Islet of Langerhans (tissue), 1 donor: Measurements from ENCODE around the gene CYP4F12.
"Not testable (repeated sequence)": the region's sequence is repeated elsewhere in the genome, so short reads cannot be mapped to it uniquely, and the experiment has no call there.

Experiments used
- FAIRE-seq: peaks from one replicate; lab custom pipeline; 2011; peaks lifted over from hg19 to GRCh38; lab: Jason Lieb, UNC

Gene CYP4F12

GRCh38 chr19:15650123-15650522 lies 22.8 kb upstream of the CYP4F12 start:
- not testable (repeated sequence) for FAIRE-seq

DNA sequence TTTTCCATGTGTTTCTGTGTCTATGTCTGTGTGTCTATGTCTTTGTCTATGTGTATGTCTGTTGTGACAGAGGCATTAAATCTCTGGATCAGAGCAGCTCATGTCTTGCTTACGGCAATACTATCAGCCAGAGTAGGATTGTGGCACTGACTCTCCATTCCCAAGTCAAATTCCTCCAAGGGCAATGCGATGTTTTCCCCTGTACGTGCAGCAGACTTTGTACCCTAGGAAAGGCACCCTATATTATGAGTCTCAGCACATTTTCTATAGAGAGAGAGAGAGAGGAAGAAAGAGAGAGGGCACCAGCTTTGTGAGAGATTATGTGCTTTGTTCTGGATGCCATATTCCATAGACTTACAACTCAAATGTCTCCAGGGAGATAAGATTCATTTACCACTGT lies 21.1 kb upstream of the CYP4F12 start:
- no peak for FAIRE-seq

DNA sequence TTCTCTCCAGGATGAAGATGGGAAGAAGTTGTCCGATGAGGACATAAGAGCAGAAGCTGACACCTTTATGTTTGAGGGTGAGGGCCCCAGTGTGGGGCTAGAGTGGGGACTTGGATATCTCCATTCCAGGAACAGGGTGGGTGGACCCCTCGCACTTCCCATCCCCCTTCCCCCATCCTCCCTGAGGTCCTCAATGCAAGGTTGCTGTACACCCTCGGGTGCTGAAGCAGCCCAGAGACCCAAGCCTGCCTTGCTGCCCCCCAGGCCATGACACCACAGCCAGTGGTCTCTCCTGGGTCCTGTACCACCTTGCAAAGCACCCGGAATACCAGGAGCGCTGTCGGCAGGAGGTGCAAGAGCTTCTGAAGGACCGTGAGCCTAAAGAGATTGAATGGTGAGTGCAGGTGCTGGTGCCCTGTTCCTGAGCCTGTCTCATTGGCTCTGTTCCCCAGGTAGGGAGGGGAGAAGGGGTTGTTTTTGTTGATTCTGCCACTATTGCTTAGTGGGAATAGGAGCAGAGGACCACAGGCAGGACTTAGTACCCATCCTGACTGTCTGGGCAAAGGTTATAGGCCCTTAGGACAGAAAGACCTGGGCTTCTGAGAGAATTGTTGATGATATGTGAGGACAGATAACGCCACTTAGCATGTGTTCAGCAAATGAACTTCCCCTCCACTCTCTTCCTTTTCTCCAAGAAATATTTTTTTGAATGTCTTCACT lies 20.2 kb upstream of the CYP4F12 start:
- no peak for FAIRE-seq

DNA sequence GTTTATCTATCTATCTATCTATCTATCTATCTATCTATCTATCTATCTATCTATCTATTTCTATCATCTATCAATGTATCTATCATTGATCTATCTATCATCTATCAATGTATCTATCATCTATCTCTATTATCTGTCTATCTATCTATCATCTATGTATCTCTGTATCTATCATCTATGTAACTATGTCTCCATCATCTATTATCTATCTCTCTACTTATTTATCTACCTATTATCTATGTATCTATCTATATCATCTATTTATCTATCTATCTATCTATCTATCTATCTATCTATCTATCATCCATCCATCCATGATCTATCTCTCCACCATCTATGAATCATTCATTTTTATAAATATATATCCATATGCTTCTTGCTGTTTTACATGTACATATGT lies 16.4 kb upstream of the CYP4F12 start:
- no peak for FAIRE-seq

DNA sequence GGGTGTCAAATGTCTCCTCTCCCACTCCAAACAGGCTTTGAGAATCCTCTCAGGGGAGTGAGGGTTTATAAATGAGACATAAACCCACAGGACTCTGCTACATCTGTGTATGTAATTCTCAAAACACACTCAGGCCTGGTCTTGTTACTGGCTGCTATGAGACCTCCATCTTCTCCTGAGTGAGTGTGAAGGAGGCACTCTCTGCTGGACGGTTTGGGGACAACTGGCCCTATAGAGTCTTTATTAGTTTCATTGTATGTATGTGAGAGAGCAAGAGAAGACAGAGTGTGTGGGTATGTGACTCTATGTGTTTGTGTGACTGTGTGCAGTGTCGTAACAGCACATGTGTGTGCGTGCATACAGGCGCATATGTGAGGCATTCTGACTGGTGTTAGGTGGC lies 9.6 kb upstream of the CYP4F12 start:
- no peak for FAIRE-seq

DNA sequence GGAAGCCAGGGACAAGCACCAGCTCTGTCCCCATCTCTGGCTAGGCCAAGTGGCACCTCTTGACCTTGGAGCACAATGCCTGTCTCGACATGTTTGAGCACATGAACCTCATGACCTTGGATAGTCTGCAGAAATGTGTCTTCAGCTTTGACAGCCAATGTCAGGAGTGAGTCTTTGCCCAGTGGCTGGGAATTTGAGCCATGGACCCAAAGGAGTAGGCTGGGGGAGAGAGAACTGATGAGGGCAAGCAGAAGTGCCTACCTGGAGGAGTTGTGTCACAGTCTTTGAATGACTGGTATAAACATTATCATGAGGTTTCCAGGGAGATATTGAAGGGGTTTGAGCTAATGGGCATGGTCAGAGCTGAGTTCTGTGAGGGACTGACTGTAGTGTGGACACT lies 6.7 kb upstream of the CYP4F12 start:
- no peak for FAIRE-seq

GRCh38 chr19:15666883-15667282 lies 6.0 kb upstream of the CYP4F12 start:
- FAIRE-seq: no peak

- no peak for FAIRE-seq
These were observed 3.4 kb upstream of the CYP4F12 start for GRCh38 chr19:15669440-15669839.

DNA sequence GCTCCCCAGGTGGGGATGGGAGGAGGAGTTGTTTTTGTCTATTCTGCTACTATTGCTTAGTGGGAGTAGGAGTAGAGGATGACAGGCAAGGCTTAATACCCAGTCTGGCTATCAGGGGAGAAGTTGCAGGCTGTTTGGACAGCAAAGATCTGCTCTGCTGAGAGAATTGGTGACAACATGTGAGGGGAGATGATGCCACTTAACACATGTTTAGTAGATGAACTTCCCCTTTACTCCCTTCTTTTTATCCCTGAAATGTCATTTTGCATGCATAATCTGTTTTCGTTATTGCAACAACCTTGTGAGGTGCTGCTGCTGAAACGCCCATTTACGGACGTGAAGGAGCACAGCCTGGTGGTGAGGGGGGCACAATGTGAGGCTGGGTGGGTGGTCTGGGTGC lies 3.0 kb upstream of the CYP4F12 start:
- no peak for FAIRE-seq

- no peak for FAIRE-seq
These were observed 1.6 kb upstream of the CYP4F12 start for GRCh38 chr19:15671237-15671821.

DNA sequence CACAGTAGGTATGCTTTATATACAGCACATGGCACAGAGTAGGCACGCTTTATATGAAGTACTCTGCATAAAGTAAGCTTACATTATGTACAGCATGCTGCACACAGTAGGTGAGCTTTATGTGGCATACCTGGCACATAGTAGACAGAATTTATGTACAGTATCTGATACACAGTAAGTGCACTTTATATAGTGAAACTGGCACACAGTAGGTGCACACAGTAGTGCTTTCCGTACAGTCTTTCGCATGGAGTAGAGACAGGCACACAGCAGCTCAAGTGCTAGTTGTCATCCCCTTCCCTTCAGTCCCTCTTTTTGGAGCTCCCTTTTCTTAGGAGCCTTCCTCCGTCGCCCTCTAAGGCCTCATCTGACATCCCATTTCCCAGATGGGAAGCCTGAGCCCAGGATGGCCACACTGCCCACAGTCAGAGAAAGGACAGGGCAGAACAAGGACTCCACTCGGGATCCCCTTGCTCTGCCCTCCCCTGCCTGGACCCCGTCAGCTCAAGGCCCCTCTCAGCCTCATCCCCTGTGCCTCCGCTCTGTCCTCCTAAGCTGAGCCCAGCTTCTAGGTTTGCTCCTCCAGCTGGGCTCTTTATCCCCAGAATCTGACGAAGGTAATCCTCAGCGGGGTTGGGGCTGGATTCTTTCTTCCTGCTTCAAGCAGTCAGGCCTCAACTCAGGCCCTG lies 852 bp upstream of the CYP4F12 start:
- no peak for FAIRE-seq

GRCh38 chr19:15673176-15673654 lies 328 bp downstream of the CYP4F12 start:
- no peak for FAIRE-seq

DNA sequence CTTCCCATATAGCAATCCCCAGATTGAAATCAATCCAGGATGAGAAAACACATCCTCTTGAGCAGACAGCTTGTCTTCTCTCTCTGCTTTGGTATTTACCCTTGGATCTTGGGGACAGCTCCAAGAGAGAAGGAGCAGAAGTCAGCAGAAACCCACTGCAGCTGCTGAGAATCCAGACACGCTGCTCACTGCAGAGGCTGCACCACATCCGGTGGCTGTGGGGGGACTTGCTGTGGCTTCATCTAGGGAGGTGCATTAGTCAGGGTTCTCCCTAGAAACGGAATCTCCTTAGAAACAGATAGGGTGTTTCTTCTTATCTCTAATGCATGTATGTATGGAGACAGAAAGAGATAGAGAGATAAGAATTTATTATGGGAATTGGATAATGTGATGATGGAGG lies 2.7 kb downstream of the CYP4F12 start:
- FAIRE-seq: no peak

DNA sequence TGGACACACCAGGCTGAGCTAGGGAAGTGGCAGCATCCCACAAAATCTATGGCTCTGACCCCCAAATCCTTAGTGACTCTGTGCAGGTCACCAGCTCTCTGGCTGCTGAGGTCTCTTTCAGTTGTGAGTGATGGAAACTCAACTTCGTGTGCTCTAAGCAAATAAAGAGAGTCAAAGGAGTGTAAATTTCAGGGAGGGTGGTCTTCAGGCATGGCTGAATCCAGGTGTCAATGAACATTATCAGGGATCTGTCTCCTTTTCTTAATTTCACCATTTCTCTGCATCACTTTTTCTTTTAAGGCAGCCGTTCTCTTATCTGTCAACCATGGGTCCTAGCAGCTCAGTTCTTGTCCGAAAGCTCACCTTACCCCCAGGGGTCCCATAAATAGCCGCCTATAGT lies 6.2 kb downstream of the CYP4F12 start:
- FAIRE-seq: no peak

- FAIRE-seq: not testable (repeated sequence)
These were observed 7.0 kb downstream of the CYP4F12 start for GRCh38 chr19:15679865-15680264.

- FAIRE-seq: no peak
These were observed 7.8 kb downstream of the CYP4F12 start for GRCh38 chr19:15680478-15681322.

DNA sequence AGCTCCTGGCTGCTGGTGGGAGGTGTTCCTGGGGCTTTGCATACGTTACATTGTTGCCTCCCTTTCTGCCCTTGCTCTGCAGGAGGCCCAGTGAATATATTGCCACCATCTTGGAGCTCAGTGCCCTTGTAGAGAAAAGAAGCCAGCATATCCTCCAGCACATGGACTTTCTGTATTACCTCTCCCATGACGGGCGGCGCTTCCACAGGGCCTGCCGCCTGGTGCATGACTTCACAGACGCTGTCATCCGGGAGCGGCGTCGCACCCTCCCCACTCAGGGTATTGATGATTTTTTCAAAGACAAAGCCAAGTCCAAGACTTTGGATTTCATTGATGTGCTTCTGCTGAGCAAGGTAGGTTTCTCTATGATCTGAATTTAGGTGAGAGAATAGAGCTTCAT lies 10.5 kb downstream of the CYP4F12 start:
- no peak for FAIRE-seq

DNA sequence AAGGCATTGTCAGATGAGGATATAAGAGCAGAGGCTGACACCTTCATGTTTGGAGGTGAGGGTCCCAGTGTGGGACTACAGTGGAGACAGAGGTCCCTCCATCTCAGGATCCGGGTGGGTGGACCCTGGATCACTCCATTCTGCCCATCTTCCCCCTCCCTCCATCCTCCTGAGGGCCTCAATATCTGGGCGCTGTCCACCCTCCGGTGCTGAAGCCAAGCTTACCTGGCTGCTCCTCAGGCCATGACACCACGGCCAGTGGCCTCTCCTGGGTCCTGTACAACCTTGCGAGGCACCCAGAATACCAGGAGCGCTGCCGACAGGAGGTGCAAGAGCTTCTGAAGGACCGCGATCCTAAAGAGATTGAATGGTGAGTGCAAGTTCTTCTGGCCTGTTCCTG lies 11.9 kb downstream of the CYP4F12 start:
- FAIRE-seq: no peak

DNA sequence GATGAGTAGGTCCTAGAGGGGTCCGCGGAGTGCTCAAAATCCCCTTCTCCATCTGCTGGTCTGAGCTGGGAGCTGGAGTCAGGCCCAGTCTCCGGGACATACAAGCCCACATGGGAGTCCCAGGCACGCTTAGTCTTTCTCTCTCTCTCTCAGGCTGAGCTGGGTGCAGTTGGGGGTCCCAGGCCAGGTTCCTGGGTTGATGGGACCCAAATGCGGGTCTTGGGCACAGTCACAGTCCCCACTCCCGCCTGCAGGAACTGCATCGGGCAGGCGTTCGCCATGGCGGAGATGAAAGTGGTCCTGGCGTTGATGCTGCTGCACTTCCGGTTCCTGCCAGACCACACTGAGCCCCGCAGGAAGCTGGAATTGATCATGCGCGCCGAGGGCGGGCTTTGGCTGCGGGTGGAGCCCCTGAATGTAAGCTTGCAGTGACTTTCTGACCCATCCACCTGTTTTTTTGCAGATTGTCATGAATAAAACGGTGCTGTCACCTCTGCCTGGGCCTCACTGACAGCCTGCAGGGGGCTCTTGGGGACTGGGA lies 23.8 kb downstream of the CYP4F12 start:
- FAIRE-seq: no peak

DNA sequence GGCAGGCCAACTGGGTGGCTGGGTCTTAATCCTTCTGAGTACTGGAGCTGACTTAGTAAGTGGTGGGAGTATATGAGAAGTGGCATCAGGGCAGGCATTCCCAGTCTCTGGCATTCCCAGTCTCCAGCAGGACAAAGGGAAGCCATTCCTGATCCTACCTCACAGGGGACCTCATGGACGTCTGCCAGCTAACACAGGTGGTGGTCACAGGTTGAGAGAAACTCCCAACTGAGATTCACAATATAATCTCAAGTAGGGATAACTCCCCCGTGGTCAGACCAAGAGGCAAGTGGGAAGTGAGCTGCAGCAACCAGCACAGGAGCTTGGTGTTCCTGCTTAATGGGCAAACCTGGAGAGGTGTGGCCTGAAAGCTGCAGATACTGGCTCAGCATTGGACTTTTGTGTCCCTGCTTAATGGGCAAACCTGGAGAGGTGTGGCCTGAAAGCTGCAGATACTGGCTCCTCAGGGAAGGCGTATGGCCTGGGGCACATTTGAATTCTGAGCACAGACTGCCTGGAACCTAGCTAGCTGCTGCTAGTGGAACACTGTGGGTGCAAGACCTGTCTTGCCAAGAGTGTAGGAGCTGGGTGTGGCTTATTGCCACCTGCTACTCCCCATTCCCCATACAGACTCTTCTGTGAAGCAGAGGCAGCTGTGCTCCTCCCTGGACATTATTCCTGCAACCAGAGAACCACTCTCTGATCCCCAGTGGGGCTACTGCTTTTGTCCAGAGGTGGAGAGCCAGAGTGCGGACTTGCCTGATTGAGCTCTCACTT lies 29.1 kb downstream of the CYP4F12 start:
- no peak for FAIRE-seq

DNA sequence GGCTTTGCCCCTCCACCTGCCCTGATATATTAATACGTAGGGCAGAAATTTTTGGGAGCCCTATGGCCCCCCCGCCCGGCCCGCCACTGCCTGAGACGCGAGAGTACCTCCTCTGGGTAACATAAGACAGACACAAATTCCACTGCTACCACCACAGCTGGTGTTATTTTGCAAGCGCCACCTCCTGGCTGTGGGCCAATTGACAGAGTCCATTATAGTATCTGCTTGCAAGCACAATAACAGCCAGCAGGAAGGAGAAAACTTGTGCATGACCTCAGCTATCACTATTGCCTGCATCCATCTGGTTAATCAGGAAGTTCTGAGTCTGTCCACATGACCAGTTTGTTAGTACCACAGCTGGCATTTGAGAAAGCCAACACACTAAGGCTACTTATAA lies 29.6 kb downstream of the CYP4F12 start:
- no peak for FAIRE-seq

GRCh38 chr19:15714638-15715037 lies 41.8 kb downstream of the CYP4F12 start:
- no peak for FAIRE-seq
